ENCODE data around the gene TCEAL6.
A peak's percentile ranks its signal among the peaks of the same experiment; 100 is the strongest.
"Not testable (repeated sequence)": the region's sequence is repeated elsewhere in the genome, so short reads cannot be mapped to it uniquely, and the experiment has no call there.

TCEAL6 gene

DNA sequence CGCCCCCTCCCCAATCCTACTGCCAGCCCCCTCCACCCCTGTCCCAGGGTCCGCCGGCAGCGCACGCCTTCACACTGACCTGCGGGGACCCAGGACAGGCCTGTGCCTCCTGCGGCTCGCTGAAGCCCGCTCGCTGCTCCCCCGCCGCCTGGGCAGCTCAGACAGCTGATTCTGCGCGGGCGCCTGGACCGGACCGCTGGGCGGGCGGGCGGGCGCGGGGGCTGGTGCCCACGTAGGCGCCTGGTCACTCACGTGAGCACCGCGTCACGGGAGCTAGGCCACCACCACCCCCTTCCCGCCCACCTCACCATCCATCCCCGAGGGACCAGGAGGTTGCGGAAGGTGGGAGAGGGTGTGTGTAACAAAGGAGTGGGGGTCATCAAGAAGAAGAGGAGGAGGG lies at the start of gene TCEAL6:
Gene TCEAL6 (minus strand): TSS at position 208 of the 400 bp plus-strand sequence.
- H3K4me3 ChIP-seq (ENCODE audit: low read length); DNase-seq (ENCODE audit: low read depth): not testable (repeated sequence)

DNA sequence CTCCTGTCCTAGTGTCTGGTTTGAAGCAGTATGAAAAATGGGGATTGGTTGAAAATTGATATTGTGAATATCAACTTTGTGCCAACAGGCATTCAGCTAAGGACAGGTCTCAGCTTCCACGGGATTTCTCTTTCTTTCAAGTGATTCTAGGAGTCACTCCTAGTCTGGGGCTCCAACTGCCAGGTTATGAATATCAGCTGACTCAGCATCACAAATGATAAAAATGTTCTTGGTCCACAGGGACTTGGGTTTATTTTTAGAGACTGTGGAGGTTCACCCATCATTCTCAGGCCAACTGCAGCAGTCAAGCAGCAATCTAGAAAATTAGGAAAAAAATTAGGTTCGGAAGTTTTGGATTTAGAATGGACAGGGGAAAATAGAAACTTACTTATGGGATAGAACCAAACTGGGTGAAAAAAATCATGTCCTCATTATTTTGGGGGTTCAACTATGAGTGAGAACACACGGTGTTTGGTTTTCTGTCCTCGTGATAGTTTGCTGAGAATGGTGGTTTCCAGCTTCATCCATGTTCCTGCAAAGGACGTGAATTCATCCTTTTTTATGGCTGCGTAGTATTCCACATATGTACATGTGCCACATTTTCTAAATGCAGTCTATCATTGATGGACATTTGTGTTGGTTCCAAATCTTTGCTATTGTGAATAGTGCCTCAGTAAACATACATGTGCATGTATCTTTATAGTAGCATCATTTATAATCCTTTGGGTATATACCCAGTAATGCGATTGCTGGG lies 43.9 kb upstream of the TCEAL6 start:
- no peak for DNase-seq (ENCODE audit: low read depth)
- TF ChIP-seq, protein P1, sequence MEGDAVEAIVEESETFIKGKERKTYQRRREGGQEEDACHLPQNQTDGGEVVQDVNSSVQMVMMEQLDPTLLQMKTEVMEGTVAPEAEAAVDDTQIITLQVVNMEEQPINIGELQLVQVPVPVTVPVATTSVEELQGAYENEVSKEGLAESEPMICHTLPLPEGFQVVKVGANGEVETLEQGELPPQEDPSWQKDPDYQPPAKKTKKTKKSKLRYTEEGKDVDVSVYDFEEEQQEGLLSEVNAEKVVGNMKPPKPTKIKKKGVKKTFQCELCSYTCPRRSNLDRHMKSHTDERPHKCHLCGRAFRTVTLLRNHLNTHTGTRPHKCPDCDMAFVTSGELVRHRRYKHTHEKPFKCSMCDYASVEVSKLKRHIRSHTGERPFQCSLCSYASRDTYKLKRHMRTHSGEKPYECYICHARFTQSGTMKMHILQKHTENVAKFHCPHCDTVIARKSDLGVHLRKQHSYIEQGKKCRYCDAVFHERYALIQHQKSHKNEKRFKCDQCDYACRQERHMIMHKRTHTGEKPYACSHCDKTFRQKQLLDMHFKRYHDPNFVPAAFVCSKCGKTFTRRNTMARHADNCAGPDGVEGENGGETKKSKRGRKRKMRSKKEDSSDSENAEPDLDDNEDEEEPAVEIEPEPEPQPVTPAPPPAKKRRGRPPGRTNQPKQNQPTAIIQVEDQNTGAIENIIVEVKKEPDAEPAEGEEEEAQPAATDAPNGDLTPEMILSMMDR (conservative IDR thresholded peaks at IDR 0.05; ENCODE audit: low read depth, low read length), result no peak
- H3K4me3 ChIP-seq (ENCODE audit: low read length), result no peak overlapping the region

- peak within 1 kb of the TSS; percentile 27 for H3K4me3 ChIP-seq (ENCODE audit: low read length)
- TF ChIP-seq, protein P1 (conservative IDR thresholded peaks at IDR 0.05; ENCODE audit: low read depth, low read length), result no peak
- DNase-seq (ENCODE audit: low read depth), result peak; percentile 4
Observed at GRCh38 chrX:102155806-102156179, 13.5 kb upstream of the TCEAL6 start, which contains the start of gene BEX5. TSS of gene BEX5 (minus strand) at chrX:102155977. CDS start at chrX:102154265, 1,712 bp downstream.

DNA sequence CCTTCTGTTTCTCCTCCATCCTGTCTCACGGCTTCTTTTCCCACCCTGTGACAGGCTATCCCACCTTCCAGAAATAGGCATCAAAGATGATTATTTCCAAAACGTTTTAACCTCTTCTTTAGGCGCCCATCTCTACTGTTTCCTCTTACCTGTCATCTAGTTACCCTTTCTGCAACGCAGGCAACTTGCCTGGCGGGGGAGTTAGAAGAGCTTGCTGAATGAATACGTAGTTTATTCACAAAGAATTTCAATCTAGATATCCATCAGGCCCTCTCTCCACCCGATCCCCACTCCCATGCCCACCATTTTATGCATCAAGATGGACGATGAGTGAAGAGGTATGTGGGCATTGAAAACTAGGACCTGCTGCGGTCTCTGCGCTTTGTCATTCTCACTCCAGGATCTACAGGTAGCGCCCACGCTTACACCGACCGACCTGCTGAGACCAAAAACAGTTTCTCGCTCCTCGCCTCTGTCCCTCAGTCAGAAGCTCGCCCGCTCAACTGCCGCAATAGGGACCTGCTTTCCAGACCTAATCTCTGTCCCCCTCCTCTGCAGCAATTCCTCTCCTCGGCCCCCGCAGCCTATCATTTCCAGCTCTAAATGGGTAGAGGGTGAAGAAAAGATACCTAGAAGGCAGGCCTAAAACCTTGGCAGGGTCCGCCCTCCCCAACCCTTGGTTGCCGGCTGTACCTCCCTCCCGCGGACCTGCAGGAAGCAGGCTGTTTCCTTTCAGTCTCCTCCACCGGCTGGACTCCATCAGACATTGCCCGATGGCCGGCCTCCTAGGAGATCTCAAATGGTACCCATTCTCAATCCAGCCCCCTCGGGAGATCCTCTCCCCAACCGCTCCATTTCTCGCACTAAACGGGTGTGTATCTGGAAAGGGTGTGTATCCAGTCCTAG lies 12.9 kb upstream of the TCEAL6 start:
- peak overlapping the region; percentile 27 for H3K4me3 ChIP-seq (ENCODE audit: low read length)
- DNase-seq (ENCODE audit: low read depth), result no peak
- TF ChIP-seq, protein P1 (conservative IDR thresholded peaks at IDR 0.05; ENCODE audit: low read depth, low read length), result no peak

- no peak for DNase-seq (ENCODE audit: low read depth)
- H3K4me3 ChIP-seq (ENCODE audit: low read length), result no peak overlapping the region
- TF ChIP-seq, protein P1 (conservative IDR thresholded peaks at IDR 0.05; ENCODE audit: low read depth, low read length), result peak; percentile 11
Observed at GRCh38 chrX:102154218-102154860, 12.1 kb upstream of the TCEAL6 start.

GRCh38 chrX:102141631-102142030 lies 650 bp downstream of the TCEAL6 start:
- not testable (repeated sequence) for H3K4me3 ChIP-seq (ENCODE audit: low read length); DNase-seq (ENCODE audit: low read depth)

- DNase-seq (ENCODE audit: low read depth); H3K4me3 ChIP-seq (ENCODE audit: low read length): not testable (repeated sequence)
Observed at GRCh38 chrX:102140876-102141275, 1.4 kb downstream of the TCEAL6 start.

GRCh38 chrX:102138064-102138463 lies 4.2 kb downstream of the TCEAL6 start:
- TF ChIP-seq, protein P1 (conservative IDR thresholded peaks at IDR 0.05; ENCODE audit: low read depth, low read length), result no peak
- no peak for DNase-seq (ENCODE audit: low read depth)
- H3K4me3 ChIP-seq (ENCODE audit: low read length), result no peak overlapping the region

Data from retinal pigment epithelial cell (primary cell).